HG03039 (cell line): ENCODE measurements around the gene KLK12.

Experiments
- ATAC-seq: cut with Tn5 transposase; IDR thresholded peaks from one replicate; pipeline ENCODE4 v1.9.1; 2021; ENCODE audit warnings: mild to moderate bottlenecking, moderate library complexity; ENCODE audit not compliant: unreplicated experiment

Gene KLK12, protein sequence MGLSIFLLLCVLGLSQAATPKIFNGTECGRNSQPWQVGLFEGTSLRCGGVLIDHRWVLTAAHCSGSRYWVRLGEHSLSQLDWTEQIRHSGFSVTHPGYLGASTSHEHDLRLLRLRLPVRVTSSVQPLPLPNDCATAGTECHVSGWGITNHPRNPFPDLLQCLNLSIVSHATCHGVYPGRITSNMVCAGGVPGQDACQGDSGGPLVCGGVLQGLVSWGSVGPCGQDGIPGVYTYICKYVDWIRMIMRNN

DNA sequence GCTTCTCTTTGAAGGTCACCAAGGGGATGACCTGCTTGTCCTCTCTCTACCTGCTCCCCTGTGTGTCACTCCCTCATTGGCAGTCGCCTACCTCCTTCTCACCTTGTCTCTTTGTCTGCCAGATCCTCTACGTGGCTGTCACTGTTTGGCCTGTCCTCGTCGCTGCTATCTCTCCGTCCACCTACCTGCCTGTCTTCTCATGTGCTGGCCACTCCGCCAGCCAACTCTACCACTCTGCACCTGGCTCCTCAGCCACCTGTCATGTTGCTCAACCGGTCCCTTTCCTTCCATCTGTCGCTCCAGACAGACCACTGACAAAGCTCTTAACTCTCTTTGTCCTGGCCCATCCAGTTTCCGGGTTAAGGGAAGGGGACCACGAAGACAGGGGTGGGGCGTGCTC lies at the start of gene KLK12:
Gene KLK12, minus strand, starts transcription at position 299 of the 400 bp plus-strand sequence. CDS start 381 bp downstream, outside the sequence.
- ATAC-seq: no peak

DNA sequence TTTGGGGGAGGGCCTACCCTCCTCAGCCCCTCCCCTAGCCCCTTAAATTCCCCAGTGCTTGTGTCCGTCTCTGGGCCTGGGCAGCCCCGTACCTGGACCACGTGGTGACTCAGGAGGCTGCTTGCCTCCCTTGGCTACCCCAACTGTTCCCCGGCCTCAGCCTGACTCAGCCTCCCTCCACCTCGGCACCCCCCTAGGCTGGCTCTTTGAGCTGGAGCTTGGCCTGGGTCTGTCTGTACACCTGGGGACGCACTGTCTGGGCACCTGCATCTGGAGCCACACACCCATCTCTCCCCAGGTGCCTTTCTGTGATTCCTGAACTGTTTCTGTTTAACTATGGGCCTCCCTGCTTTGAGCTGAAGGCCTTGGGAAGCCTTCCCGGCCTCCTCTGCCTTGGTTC lies 49.7 kb upstream of the KLK12 start:
- ATAC-seq: no peak

DNA sequence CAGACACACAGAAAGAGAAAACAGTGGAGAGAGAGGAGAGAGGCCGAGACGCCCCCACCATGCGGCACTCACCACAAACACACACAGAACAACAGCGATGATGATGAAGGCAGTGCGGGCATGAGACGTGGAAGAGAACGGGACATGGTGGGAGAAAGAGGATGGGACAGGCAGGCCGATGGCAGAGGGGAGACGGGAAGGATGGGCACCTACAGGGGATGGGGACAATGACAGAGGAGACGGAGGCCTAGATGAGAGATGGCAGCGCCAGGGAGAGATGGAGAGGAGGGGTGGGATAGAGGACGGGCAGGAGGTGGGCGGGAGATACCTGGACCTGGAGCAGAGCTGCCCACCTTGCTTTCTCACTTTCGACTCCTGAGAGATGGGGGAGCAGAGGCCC lies 49.0 kb upstream of the KLK12 start:
- ATAC-seq: no peak

DNA sequence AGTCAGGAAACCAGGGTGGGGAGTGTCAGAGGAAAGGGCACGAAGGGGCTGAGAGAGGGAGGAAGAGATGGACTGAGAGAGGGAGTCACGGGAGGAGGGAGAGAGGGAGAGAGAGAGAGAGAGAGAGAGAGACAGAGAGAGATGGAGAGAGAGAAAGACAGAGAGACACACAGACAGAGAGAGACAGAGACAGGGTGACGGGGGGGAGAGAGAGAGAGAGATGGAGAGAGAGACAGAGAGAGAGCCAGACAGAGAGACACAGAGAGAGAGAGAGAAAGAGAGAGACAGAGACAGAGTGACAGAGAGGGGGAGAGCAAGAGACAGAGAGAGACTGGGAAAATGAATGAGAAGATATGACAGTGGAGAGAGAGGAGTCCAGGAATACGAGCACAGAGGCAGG lies 48.4 kb upstream of the KLK12 start:
- no peak for ATAC-seq

DNA sequence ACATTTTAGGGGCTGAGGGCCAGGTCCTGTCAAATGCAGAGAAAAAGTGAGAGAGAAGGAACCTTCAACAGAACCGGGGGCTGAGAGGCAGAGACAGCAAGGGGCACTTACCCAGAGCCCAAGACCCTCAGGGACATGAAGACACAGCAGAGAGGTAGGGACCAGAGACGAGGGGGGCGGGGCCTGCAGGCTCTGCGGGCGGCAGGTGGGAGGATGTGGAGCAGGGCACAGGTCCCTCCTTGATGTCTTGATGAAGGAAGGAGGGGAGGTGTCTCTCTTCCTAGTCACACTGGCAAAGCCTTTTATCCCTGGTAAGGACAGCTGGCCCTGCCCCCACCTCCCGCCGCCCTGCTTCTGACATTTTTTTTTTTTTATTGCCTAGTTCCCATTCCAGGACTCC lies 47.8 kb upstream of the KLK12 start, which contains the start of gene KLK14:
Gene KLK14, minus strand, starts transcription at position 277 of the 400 bp plus-strand sequence. Its CDS starts 273 bp downstream, at position 4.
- ATAC-seq: no peak

DNA sequence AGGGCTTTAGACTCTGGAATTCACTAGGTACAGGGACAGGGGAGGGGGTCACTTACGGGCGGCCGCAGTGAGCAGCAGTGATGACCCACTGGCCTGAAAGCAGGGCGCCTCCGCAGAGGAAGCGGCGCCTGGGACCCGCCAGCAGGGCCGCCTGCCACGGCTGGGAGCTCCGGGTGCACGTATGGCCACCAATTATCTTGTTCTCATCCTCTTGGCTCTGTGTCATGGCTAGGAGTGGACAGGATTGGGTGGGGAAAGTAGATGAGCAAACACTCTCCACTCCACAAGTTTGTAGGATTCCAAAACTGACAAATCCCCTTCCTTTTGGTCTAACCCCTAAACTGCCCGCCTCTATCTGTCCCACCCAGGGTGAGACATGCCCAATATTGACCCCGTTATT lies 46.7 kb upstream of the KLK12 start:
- no peak for ATAC-seq

DNA sequence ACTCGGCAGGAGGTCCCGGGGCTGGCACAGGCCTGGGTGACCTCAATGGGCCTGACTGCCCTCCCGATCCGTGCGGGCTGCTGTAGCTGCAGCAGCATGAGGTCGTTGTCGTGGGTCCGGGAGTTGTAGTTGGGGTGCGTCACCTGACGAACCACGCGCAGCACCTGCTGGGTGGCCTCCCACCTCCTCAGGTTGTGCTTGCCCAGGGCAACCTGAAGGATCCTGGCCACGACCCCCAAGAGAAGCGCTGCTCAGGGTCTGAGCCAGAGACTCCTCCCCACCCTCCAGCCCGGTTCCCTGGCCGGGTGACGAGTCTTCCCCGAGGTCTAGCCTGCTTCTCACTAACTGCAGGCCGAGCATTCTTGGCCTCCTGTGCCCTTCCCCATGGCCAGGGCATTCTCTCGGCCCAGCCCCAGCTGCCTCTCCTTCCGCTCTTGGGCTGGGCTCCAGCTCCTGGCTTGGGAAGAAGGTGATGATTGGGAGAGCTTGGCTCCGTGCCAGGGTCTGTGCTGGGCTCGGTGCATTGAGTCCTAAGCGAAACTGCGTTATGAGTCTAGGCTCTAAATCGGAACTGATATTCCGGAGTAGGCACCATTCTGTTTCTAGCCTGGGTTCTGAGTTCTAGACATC lies 44.8 kb upstream of the KLK12 start:
- no peak for ATAC-seq

DNA sequence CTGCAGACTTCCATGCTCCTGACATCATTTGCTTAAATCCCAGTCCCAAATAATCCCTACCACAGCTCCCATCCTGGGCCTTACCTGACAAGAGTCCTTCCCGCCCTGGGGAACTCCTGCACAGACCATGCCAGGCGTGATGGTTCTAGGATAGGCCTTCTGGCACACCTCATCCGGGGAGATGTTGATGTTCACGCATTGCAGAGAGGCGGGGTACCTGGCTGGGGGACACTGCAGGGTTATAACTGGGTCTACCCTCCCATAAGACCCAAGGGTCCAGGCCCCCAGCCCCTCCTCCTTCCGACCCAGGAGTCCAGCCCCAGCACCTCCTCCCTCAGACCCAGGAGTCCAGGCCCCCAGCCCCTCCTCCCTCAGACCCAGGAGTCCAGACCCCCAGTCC lies 43.9 kb upstream of the KLK12 start:
- ATAC-seq: no peak

DNA sequence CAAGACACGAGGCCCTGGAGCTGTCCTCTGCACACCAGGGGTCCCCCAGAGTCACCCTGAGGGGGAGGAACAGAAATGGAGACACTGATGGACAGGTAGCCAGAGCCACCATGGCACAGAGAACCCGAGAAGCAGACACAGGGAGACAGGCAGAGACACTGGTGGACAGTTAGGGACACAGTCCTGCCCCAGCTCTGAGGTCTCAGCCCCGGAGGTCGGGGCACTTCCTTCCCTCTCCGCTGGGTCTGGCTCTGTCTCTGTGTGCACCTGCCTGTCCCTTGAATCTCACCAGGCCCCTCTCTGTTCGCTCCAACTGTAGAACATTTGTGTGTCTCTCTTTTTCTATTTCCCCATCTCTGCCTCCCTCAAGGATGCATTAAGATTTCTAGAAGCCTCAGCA lies 43.3 kb upstream of the KLK12 start:
- ATAC-seq: no peak

DNA sequence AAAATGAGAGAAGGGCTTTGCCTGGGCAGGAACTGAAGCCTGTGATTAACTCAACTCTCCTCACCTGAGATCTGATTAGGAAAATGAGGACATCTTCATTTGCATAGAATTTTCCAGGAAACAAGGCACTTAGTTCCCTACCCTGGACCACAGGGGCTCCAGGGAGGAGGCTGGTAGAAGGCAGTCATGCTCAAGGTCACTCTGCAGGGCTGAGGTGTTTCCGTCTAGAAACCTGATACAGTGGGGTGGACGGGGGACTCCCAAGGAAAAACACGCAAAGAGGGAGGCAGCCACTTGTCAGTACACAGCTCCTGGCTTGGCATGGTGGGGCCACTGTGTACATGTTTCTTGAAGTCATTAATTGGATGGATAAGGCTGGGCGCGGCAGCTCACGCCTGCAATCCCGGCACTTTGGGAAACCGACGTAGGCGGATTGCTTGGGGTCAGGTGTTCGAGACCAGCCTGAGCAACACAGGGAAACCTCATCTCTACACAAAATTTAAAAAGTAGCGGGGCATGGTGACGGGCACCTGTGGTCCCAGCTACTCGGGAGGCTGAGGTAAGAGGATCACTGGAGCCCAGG lies 41.9 kb upstream of the KLK12 start:
- ATAC-seq: no peak

DNA sequence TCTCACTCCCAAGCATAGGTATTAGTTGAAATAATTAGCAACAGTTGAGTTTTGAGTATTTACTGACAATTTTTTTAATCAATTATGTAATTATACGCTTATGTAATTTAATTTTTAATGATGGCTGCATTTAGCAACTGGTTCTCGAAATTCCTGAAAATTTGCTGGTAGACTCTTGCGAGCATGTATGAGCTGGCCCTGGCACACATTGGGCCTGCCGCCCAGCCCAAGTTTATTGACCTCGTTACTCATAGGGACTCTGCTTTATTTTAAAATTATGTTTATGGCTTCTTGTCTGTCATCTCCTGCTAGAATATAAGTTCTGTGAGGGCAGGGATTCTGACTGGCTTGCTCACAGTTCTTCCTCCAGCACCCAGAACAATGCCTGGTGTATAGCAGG lies 41.2 kb upstream of the KLK12 start:
- no peak for ATAC-seq

DNA sequence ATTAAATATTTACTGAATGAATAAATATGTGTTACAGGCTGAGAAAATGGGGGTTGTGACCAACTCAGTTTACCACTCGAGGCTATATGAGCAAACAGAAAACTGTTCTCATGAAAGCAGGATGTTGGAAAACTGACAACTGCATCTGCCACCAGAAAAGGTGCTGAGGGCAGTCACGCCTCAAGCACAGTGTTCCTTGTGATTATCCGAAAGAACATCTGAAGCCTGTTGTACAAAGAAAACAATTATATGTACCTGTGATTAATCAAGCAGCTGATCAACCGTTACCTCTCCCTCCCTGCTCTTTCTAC lies 36.2 kb upstream of the KLK12 start:
- ATAC-seq: no peak

DNA sequence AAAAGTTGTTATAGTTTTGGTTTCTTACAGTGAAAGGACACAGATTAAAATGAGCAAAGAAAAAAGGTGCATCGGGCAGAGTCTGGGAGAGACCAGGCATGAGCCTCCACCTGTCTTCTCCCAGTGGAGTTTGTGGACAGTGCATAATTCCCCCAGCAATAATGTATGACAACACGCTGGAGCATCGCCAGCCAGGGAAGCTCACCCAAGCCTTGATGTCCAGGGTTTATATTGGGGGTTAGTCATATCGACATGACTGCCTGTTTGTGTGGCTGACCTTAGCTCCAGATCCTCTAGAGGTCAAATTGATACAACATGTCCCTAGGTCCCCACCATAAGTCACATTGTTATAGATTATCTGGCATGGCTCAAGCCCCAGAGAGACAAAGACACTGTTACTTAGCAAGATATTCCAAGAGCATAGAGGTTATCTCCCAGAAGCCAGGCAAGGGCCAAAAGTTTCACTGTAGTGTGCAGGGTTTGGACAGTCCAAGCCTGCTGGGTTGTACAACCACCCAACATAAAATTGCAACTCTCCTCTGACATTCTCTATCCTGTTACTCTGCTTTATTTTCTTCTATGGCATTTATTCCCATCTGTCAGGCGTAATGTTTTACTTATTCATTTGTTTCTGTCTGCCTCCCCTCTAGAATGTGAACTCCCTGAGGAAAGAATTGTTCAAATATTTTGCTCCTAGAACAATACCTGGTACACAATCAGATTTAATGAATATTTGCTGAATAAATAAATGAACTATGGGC lies 35.7 kb upstream of the KLK12 start:
- ATAC-seq: no peak

DNA sequence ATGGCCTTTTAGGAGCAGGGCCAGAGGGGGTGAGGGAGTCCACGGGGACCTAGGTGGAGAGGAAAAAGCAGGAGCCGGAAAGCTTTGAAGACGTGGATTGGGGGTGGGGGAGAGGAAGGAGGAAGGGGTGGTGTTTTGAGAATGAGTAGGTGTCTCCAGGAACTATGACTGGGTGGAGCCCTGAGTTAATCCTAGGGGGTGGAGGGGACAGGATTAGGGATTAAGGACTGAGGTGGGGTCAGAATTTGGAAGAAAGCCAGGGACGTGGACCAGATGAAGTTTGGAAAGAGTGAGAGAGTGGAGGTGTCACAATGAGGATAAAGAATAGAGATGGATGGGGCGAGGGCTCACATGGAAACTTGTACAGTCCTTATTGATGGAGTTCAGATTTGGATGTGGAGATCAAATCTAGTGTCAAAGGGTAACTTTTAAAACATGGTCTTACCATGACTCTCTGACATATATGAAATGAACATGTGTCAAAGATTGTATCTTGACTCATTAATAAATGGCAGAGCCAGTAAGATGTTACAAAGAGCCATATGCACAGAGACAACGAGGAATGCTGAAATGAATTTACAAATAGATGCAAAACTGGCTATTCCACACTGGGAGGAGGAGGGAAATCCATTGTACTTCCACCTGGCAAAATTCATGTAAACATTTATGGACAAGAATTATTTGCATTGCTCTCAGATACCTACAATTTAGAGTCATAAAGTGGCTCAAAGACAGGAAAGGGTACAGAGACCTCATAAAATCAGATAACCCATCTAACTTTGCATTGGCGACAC lies 31.8 kb upstream of the KLK12 start:
- no peak for ATAC-seq

DNA sequence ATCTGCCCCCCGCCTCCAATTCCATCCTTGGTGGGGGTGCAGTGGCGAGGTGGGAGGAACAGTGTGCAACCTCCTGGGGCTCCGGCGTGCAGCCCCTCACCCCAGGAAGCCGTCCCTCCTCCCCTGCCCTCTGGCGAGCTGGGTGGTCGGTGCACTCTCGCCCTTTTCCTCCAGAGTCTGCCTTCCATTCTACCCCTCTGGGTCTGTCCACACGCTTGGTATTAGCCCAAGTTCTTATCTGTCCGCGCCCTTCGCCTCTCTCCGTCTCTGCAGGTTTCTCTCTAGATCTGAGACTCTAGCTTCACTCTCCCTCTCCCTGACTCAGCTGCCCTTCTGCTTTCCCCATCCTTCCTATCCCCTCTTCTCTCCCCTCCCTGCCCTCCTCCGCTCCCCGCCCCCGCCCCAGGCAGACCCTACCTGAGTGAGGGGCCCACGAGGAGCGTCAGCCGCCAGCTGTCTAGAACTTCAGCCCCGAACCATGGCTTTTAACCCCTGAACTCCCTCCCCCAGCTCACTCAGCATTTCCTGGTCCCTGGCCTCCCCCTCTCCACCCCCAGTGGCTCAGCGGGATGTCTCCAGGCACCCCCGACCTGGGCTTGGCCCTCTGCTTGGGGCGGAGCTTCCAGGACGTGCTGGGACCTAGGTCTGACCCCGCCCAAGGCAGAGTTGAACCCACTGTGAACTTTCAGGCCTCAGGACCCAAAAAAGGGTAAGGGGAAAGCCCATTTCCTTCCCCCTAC lies 30.6 kb upstream of the KLK12 start:
- no peak for ATAC-seq

DNA sequence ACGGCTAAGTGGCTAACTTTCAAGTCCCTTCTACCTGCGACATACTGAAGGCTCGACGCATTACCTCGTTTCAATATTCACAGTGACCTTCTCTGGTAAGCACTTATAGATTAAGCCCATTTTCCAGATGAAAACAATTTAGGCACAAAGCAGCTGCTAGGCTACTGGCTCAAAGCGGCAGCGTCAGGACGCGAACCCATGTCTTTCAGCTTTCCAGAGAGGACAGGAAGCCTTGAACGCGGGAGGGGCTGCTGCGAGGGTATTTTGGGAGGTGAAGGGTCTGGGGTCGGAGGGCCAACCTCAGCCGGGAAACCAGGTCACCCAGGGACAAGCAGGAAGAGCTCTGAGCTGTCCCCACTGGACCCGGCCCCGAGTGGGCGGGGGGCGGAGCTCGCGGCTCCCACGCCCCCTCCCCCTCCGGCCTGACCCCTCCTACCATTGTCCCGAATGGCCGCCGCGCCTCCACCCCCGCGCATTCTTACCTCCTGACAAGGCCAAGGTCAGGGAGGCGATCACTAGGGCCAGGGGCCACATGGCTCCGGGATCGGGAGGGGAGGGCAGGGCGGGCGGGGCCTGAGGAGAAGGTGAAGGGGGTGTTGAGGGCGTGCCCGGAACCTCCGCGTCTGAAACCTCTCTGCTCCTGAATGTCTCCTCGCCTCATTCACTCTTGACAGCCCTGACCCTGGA lies 29.9 kb upstream of the KLK12 start, which contains the start of gene KLK13:
Gene KLK13, minus strand, starts transcription at position 559 of the 687 bp plus-strand sequence. Its CDS starts 25 bp downstream, at position 534.
- no peak for ATAC-seq

DNA sequence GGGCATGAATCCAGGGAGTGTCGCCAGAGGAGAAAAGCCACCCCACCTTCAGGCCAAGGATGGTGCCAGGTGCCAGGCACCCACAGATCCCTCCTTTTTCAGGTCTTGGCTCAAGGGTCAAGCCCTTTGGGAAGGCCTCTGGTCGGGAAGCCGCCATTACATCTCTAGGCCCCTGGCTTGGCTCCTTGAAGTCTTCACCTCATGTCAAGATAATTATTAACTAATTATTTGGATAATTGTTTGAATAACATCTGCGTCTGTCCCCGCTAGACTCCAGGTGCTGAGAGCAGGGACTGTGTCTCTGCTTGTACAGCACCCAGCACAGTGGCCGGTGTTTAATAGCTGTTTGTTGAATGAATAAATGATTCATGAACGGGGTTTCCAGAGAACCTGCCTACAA lies 28.9 kb upstream of the KLK12 start:
- no peak for ATAC-seq

DNA sequence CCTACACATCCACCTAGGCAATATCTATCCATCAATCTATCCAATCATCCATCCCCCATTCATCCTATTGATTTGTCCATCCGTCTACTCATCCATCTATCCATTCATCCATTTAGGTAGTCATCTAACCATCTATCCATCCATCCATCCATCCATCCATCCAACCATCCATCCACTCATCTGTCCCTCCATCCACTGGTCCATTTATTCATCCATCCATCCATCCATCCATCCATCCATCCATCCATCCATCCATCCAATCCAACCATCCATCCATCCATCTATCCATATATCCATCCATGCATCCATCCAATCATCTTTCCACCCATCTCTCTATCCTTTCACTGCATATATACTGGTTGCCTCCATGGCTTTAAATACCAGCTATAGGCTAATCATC lies 26.2 kb upstream of the KLK12 start:
- ATAC-seq: no peak

DNA sequence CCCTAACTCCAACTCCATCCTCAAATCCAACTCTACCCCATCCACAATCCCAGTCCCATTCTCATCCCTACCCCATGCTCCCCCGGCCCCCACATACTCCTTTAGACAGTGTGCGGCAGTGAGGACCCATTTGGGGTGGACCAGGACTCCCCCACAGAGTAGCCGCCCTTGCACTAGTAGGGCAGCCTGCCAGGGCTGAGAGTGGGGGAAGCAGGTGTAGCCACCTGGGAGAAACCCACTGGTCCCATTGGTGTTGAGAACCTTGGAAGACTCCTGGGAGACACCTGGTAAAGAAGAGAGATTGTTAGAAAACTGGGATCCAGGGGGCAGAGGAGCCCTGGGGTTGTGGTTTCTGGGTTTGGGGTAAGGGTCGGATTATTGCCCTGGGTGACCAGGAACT lies 25.5 kb upstream of the KLK12 start:
- no peak for ATAC-seq

DNA sequence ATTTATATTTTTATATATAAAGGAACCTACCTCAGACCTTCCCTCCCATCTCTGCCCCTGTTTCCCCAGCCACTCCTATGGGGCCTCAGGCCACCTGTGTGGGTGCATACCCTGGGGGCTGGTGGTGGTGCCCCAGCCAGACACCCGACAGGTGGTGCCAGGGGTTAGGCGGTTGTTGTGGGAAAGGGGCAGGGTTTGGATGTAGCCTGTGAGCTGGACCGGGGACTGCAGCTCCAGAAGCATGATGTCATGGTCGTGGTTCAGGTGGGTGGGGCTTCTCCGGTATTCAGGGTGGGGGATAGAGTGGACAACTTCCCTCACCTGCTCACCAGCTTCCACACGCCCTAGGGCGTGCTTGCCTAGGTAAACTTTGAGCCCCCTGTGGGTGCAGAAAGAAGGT lies 24.9 kb upstream of the KLK12 start:
- ATAC-seq: no peak
